Measurements from ENCODE around the gene UBL7.

The UBL7 gene

GRCh38 chr15:74414603-74415338 is 46.2 kb downstream of the UBL7 start:
- Mint-ChIP-seq H3K4me3 (peak overlapping the region; percentile 9), H3K27me3 (no peaks in the 10 kb centered on the region), H3K27ac (peak overlapping the region; percentile 94), H3K9me3 (no peaks in the 10 kb centered on the region), H3K36me3 (peaks cover 99% of the 10 kb centered on the region), H3K4me1 (peaks cover 98% of the 10 kb centered on the region)
- no peak for ATAC-seq

GRCh38 chr15:74414081-74414580 is 46.8 kb downstream of the UBL7 start:
- H3K27ac Mint-ChIP-seq, result peak overlapping the region; percentile 94
- peaks cover 93% of the 10 kb centered on the region for H3K36me3 Mint-ChIP-seq

DNA sequence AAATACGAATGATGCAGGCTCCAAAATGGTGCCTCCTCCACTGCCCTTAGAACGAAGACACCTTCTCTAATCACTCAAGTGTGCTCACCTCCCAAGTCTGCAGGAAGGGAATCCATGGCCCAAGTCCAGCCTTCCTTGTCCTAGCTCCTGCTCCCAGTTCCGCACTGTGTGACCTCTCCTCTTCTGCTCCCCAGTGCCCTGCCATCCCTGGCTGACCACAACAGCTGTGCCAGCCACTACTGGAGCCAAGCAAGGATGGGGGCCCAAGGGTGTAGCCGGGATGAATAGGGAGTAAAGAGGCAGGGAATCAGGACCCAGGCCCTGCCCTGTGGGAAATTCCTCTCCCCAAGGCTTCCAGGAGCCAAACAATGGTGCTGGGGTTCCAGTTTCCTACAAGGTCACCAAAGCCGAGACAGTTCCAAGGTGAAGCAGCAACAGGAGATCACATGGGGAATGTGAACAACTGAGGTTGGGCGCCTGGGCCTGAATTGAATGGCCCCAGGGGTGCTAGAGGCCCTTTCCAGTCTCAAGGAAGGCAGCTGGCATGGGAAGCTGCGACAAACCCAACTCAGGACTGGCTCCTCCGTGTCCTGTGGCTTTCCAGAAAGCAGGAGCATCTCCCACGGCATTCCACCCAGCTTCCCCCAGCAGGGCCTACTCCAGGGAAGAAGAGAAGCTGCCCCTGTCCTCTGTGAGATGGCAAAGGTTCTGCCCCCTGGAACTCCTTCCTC is 47.4 kb downstream of the UBL7 start:
- peak overlapping the region; percentile 94 for H3K27ac Mint-ChIP-seq
- H3K27me3 Mint-ChIP-seq, result no peaks in the 10 kb centered on the region
- H3K4me3 Mint-ChIP-seq, result peak overlapping the region; percentile 9
- peaks cover 89% of the 10 kb centered on the region for H3K36me3 Mint-ChIP-seq
- no peak for ATAC-seq
- no peaks in the 10 kb centered on the region for H3K9me3 Mint-ChIP-seq
- peaks cover 94% of the 10 kb centered on the region for H3K4me1 Mint-ChIP-seq

More at GRCh38 chr15:74414081-74414580, 46.8 kb downstream of the UBL7 start:
- H3K4me3 Mint-ChIP-seq, result peak overlapping the region; percentile 9
- no peaks in the 10 kb centered on the region for H3K9me3 Mint-ChIP-seq
- peaks cover 94% of the 10 kb centered on the region for H3K4me1 Mint-ChIP-seq
- no peak for ATAC-seq
- H3K27me3 Mint-ChIP-seq, result no peaks in the 10 kb centered on the region

- Mint-ChIP-seq H3K9me3 (no peaks in the 10 kb centered on the region), H3K36me3 (peaks cover 80% of the 10 kb centered on the region), H3K27ac (peak overlapping the region; percentile 94), H3K4me3 (no peak overlapping the region), H3K4me1 (peaks cover 94% of the 10 kb centered on the region), H3K27me3 (no peaks in the 10 kb centered on the region)
- no peak for ATAC-seq
Measured at GRCh38 chr15:74412159-74412558, 48.8 kb downstream of the UBL7 start.

GRCh38 chr15:74411686-74412085 is 49.3 kb downstream of the UBL7 start:
- Mint-ChIP-seq H3K27me3 (no peaks in the 10 kb centered on the region), H3K36me3 (peaks cover 80% of the 10 kb centered on the region), H3K9me3 (no peaks in the 10 kb centered on the region), H3K4me3 (peak overlapping the region; percentile 8), H3K4me1 (peaks cover 94% of the 10 kb centered on the region), H3K27ac (peak overlapping the region; percentile 94)
- ATAC-seq, result no peak

- Mint-ChIP-seq H3K36me3 (peaks cover 75% of the 10 kb centered on the region), H3K4me1 (peaks cover 94% of the 10 kb centered on the region), H3K27ac (peak overlapping the region; percentile 94), H3K9me3 (no peaks in the 10 kb centered on the region), H3K27me3 (no peaks in the 10 kb centered on the region), H3K4me3 (no peak overlapping the region)
- ATAC-seq, result no peak
Measured at GRCh38 chr15:74410502-74410901, 50.5 kb downstream of the UBL7 start.

- H3K36me3 Mint-ChIP-seq, result peaks cover 62% of the 10 kb centered on the region
- no peak for ATAC-seq
- H3K4me1 Mint-ChIP-seq, result peaks cover 90% of the 10 kb centered on the region
- no peaks in the 10 kb centered on the region for H3K27me3 Mint-ChIP-seq
- H3K27ac Mint-ChIP-seq, result peak overlapping the region; percentile 94
- H3K9me3 Mint-ChIP-seq, result no peaks in the 10 kb centered on the region
- H3K4me3 Mint-ChIP-seq, result no peak overlapping the region
Measured at GRCh38 chr15:74409225-74409624, 51.7 kb downstream of the UBL7 start.

DNA sequence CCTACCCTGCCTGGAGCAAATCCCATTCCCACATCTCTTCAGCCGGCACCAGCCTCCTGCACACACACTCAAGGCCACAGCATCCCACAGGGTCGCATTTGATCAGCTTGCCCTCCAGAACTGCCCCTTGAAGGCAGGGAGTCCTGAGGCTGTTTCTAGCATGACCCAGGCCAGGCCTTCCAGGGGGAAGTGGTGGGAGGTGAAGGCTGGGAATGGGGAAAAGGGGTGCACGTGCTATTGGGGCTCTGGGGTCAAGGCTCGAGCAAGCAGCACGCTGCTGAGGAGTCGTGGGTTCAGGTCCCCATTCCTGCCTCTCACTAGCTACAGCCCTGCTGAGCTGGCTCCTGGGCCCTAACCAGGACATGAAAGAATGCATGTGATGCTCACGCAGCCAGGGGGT is 52.1 kb downstream of the UBL7 start:
- Mint-ChIP-seq H3K36me3 (peaks cover 58% of the 10 kb centered on the region), H3K4me3 (peak overlapping the region; percentile 9), H3K9me3 (no peaks in the 10 kb centered on the region), H3K4me1 (peaks cover 90% of the 10 kb centered on the region), H3K27me3 (no peaks in the 10 kb centered on the region), H3K27ac (peak overlapping the region; percentile 94)
- ATAC-seq, result no peak

- H3K9me3 Mint-ChIP-seq, result no peaks in the 10 kb centered on the region
- peak overlapping the region; percentile 94 for H3K27ac Mint-ChIP-seq
- H3K36me3 Mint-ChIP-seq, result peaks cover 54% of the 10 kb centered on the region
- peaks cover 90% of the 10 kb centered on the region for H3K4me1 Mint-ChIP-seq
- no peaks in the 10 kb centered on the region for H3K27me3 Mint-ChIP-seq
- peak overlapping the region; percentile 9 for H3K4me3 Mint-ChIP-seq
- no peak for ATAC-seq
Measured at GRCh38 chr15:74408385-74408784, 52.6 kb downstream of the UBL7 start.

GRCh38 chr15:74406992-74407705 is 53.8 kb downstream of the UBL7 start:
- peak overlapping the region; percentile 94 for H3K27ac Mint-ChIP-seq
- H3K27me3 Mint-ChIP-seq, result no peaks in the 10 kb centered on the region
- no peak overlapping the region for H3K4me3 Mint-ChIP-seq
- peaks cover 42% of the 10 kb centered on the region for H3K36me3 Mint-ChIP-seq
- no peak for ATAC-seq
- H3K9me3 Mint-ChIP-seq, result no peaks in the 10 kb centered on the region
- peaks cover 90% of the 10 kb centered on the region for H3K4me1 Mint-ChIP-seq

DNA sequence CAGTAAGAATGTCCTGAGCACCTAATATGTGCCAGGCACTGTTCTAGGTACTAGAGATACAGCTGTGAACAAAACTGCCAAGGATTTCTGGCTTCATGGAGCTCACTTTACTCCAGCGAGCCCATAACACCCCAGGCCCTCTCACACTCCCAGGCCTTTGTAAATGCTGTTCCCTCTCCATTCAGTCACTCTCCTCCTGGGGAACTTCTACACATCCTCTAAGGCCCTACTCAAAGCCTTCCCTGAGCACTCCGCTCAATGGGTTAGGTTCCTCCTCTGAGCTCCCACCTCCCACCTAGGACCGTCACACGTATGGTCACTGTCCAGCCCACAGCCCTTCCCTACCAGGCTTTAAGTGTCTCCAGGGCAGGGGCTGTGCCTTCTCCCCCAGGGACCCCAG is 54.4 kb downstream of the UBL7 start:
- Mint-ChIP-seq H3K4me3 (peak overlapping the region; percentile 15), H3K27ac (peak overlapping the region; percentile 94), H3K27me3 (no peaks in the 10 kb centered on the region), H3K9me3 (no peaks in the 10 kb centered on the region), H3K36me3 (peaks cover 35% of the 10 kb centered on the region), H3K4me1 (peaks cover 90% of the 10 kb centered on the region)
- no peak for ATAC-seq

DNA sequence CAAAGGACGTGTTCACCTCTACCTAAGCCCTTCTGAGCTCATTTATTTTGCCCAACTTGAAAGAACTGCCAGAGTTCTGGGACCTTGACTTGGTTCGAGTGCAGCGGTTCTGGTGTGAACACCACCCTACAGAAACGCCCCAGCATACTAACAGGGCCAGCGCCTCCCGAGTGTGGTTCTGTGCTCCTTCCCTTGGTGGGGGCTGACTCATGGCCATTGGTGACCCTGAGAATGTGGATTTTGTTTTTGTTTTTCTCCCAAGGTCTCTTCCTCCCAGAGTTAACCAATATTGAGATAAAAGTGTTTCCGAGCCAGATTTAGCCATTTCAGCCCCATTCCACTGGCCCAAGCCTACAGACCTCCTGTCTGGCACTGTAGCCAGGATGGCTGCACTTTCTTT is 55.1 kb downstream of the UBL7 start:
- Mint-ChIP-seq H3K4me1 (peaks cover 90% of the 10 kb centered on the region), H3K4me3 (no peak overlapping the region)

DNA sequence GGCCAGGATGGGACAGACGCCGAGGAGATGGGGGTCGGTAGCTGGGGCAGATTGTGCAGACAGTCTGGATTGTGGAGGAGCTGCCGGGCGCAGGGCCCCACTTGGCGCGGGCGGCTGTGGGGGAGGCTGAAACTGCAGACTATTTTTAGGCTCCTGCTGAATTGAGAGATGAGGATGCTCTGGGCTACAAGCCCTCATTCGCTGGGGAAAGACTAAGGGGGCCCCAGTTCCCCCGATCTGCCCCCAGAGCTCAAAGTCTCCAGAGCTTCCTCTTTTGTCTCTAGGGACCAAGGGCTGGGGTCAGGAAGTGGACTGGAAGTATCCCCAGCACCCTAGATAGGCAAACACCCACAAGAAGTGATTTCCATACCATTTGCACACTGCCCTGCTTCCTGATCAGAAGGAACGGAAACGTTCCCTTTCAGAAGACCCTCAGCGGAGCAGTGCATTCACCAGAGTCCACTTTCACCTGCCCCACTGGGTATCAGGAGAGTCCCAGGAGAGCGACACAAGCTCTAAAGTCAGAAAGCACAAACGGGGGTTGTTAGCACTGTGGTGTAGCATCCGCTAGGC is 56.9 kb downstream of the UBL7 start:
- ATAC-seq, result peak; percentile 65
- Mint-ChIP-seq H3K27ac (peak overlapping the region; percentile 94), H3K4me1 (peaks cover 88% of the 10 kb centered on the region), H3K9me3 (no peaks in the 10 kb centered on the region), H3K36me3 (peaks cover 18% of the 10 kb centered on the region), H3K4me3 (peak overlapping the region; percentile 65), H3K27me3 (no peaks in the 10 kb centered on the region)

More for the DNA sequence above, 55.1 kb downstream of the UBL7 start:
- no peak for ATAC-seq
- H3K27me3 Mint-ChIP-seq, result no peaks in the 10 kb centered on the region
- peaks cover 28% of the 10 kb centered on the region for H3K36me3 Mint-ChIP-seq
- peak overlapping the region; percentile 94 for H3K27ac Mint-ChIP-seq
- H3K9me3 Mint-ChIP-seq, result no peaks in the 10 kb centered on the region

DNA sequence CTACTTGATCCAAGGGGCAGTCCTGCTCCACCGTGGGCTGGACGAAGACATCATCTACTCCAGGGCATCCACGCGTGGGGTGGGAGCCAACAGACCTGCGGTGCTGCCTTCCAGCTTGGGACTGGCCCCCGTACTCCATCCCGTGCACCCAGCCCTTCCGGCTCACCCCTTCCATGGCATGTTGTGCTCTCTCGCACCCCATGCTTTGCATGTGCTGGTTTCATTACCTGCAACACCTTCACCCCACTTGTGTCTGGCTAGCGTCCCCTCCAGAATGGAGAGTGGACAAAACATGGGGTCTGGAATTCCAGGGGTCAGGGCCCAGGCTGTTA is 57.4 kb downstream of the UBL7 start:
- peak; percentile 46 for ATAC-seq
- Mint-ChIP-seq H3K27me3 (no peaks in the 10 kb centered on the region), H3K27ac (peak overlapping the region; percentile 94), H3K4me3 (peak overlapping the region; percentile 65), H3K4me1 (peaks cover 86% of the 10 kb centered on the region), H3K9me3 (no peaks in the 10 kb centered on the region), H3K36me3 (peaks cover 16% of the 10 kb centered on the region)
